ENCODE results near the gene SEMA5A.

DNA sequence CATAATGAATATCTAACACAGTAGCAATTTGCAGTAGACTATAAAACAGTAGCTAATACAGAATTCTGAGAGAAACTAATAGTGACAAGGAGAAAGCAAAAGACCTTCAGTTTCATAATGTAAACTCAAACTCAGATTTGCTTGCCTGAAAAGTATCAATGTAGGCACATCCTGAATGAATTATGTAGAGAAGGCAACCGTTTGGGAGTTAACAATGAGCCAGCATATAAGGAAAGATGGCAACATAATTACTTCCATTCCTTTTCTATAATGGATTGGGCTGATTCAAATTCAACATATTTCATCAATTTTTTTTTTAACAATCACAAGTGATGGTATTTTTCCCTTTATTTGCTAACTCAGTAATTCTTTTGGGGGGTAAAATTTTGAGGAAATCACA is 261.6 kb downstream of the SEMA5A start:
- TF ChIP-seq POLR2AphosphoS5 (IDR thresholded peaks at IDR 0.05; ENCODE audit: low read depth, low read length) (no peak), TAF1 (IDR thresholded peaks at IDR 0.05; ENCODE audit: borderline replicate concordance, low read depth, low read length) (no peak), EP300 (IDR thresholded peaks at IDR 0.05; ENCODE audit: borderline replicate concordance in 1 of 2, low read depth in 1 of 2, low read length in 1 of 2) (no peak), MXI1 (IDR thresholded peaks at IDR 0.05; ENCODE audit: low read depth, low read length) (no peak), SMC3 (IDR thresholded peaks at IDR 0.05; ENCODE audit: low read depth, low read length) (no peak), RFX5 (IDR thresholded peaks at IDR 0.05; ENCODE audit: low read length) (no peak), GATA2 (CRISPR knock-in tag; IDR thresholded peaks at IDR 0.05) (no peak), FOXJ3 (CRISPR knock-in tag; IDR thresholded peaks at IDR 0.05) (no peak), NFIC (IDR thresholded peaks at IDR 0.05; ENCODE audit: borderline replicate concordance) (no peak)
- TF ChIP-seq, protein P1, sequence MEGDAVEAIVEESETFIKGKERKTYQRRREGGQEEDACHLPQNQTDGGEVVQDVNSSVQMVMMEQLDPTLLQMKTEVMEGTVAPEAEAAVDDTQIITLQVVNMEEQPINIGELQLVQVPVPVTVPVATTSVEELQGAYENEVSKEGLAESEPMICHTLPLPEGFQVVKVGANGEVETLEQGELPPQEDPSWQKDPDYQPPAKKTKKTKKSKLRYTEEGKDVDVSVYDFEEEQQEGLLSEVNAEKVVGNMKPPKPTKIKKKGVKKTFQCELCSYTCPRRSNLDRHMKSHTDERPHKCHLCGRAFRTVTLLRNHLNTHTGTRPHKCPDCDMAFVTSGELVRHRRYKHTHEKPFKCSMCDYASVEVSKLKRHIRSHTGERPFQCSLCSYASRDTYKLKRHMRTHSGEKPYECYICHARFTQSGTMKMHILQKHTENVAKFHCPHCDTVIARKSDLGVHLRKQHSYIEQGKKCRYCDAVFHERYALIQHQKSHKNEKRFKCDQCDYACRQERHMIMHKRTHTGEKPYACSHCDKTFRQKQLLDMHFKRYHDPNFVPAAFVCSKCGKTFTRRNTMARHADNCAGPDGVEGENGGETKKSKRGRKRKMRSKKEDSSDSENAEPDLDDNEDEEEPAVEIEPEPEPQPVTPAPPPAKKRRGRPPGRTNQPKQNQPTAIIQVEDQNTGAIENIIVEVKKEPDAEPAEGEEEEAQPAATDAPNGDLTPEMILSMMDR (IDR thresholded peaks at IDR 0.05), result no peak
- TF ChIP-seq, protein P2, sequence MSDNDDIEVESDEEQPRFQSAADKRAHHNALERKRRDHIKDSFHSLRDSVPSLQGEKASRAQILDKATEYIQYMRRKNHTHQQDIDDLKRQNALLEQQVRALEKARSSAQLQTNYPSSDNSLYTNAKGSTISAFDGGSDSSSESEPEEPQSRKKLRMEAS (IDR thresholded peaks at IDR 0.05; ENCODE audit: low read depth), result no peak
